ENCODE data around the gene CDYL. TPM values are rescaled to one million over a fixed set of nuclear protein-coding genes. Genes with fewer than 3 reads are reported as not detected.

Gene CDYL
- polyA plus RNA-seq, 3 donors, result 2.9 to 21.2 (median 4.2) TPM

DNA sequence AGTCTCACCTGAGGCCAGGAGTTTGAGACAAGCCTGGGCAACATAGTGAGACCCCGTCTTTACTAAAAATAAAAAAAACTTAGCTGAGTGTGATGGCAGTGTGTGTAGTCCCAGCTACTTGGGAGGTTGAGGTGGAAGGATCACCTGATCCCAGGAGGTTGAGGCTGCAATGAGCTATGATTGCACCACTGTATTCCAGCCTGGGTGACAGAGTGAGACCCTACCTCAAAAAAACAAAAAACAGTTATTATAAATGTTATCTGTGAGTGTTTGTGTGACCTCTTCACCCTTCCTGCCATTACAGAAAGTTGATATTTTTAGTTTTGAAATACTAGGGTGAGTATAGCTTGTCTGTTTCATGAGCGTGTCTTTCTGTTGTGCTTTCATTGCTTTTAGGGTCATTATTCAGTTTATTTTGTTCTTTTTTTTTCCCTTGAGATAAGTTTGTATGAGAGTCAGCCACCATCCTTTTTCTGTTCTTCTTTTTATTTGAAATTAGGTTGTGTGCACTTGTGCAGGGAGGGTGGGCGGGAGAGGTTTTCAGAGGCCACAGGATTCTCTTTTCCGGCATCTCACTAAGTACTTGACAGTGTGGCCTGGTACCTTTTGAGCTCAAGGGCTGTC, 26.2 kb downstream of the CDYL start:
- H2AFZ ChIP-seq (ENCODE audit: insufficient read depth, low read depth, low read length, poor library complexity, severe bottlenecking), result no peak overlapping the region
- intact Hi-C loops (cut with micrococcal nuclease), result no loop called here
- no peak overlapping the region for H3K9ac ChIP-seq (ENCODE audit: insufficient read depth, low read length, poor library complexity, severe bottlenecking)
- no peak for DNase-seq
- peaks cover 7 to 8% of the 10 kb centered on the region in 2 donors for H3K4me1 ChIP-seq (ENCODE audit: control insufficient read depth in 1 of 2, insufficient read depth in 2 of 2, low read length in 2 of 2)
- no peak overlapping the region for H3K4me2 ChIP-seq (replicated peaks; ENCODE audit: extremely low read depth, low read length, poor library complexity, severe bottlenecking)
- H3K4me3 Mint-ChIP-seq, result no peak overlapping the region
- 67% methylated on average over 1 of the region's 4 CpGs for WGBS (ENCODE audit: insufficient coverage)
- peaks cover 100% of the 10 kb centered on the region for H3K79me2 ChIP-seq (ENCODE audit: insufficient read depth, low read length)
- H3K27me3 ChIP-seq (ENCODE audit: control insufficient read depth in 2 of 2, insufficient read depth in 2 of 2, low read length in 2 of 2), result no peaks in the 10 kb centered on the region
- H3K36me3 ChIP-seq (replicated peaks in 1 of 2; ENCODE audit: control insufficient read depth in 1 of 2, insufficient read depth in 2 of 2, low read length in 2 of 2), result no peaks in the 10 kb centered on the region
- peaks cover 51% of the 10 kb centered on the region for H3K4me1 Mint-ChIP-seq
- H3K9me3 Mint-ChIP-seq, result peaks cover 0 to 8% (median 7%) of the 10 kb centered on the region in 7 donors
- peaks cover 2 to 4% of the 10 kb centered on the region in 2 donors for H3K36me3 Mint-ChIP-seq
- no peak overlapping the region for H3K4me3 ChIP-seq (replicated peaks in 1 of 3; ENCODE audit: low read depth in 2 of 3, low read length in 3 of 3)
- peaks cover 3 to 6% of the 10 kb centered on the region in 2 donors for H3K9me3 ChIP-seq (replicated peaks in 1 of 2; ENCODE audit: control insufficient read depth in 1 of 2, insufficient read depth in 1 of 2, low read length in 2 of 2)
- H3K27ac ChIP-seq (ENCODE audit: low read depth in 1 of 2, low read length in 2 of 2), result no peak overlapping the region
- TF ChIP-seq, protein P1, sequence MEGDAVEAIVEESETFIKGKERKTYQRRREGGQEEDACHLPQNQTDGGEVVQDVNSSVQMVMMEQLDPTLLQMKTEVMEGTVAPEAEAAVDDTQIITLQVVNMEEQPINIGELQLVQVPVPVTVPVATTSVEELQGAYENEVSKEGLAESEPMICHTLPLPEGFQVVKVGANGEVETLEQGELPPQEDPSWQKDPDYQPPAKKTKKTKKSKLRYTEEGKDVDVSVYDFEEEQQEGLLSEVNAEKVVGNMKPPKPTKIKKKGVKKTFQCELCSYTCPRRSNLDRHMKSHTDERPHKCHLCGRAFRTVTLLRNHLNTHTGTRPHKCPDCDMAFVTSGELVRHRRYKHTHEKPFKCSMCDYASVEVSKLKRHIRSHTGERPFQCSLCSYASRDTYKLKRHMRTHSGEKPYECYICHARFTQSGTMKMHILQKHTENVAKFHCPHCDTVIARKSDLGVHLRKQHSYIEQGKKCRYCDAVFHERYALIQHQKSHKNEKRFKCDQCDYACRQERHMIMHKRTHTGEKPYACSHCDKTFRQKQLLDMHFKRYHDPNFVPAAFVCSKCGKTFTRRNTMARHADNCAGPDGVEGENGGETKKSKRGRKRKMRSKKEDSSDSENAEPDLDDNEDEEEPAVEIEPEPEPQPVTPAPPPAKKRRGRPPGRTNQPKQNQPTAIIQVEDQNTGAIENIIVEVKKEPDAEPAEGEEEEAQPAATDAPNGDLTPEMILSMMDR (IDR thresholded peaks at IDR 0.05), result no peak
- peaks cover 0 to 2% (median 0%) of the 10 kb centered on the region in 3 donors for H3K27me3 Mint-ChIP-seq (ENCODE audit: low read depth in 3 of 3)
- H3K27ac Mint-ChIP-seq, result peak overlapping the region in 2 of 7 donors; percentile 8 to 32
- H4K20me1 ChIP-seq (ENCODE audit: insufficient read depth, low read length), result peaks cover 99% of the 10 kb centered on the region

DNA sequence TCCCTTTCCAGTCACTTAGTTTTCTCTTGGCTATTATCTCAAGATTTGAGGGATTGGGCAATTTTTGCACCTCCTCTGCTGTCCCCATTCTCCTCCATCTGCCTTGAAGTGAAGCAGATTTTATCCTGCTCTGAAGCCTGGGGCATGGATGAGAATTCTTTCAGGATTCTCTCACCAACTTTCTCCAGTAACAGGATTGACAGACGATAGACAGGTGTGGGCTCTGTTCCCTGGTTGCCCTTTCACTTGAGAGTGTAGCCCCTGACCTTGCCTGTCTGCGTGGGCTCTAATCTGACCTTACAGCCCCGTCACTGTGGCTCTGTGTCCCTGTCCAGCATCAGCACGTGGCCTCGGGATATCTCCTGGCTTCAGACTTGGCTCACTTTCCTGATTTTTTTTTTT, 27.1 kb downstream of the CDYL start:
- Histone ChIP-seq H3K79me2 (ENCODE audit: insufficient read depth, low read length) (peaks cover 100% of the 10 kb centered on the region), H2AFZ (ENCODE audit: insufficient read depth, low read depth, low read length, poor library complexity, severe bottlenecking) (no peak overlapping the region), H3K36me3 (replicated peaks in 1 of 2; ENCODE audit: control insufficient read depth in 1 of 2, insufficient read depth in 2 of 2, low read length in 2 of 2) (no peaks in the 10 kb centered on the region), H3K27me3 (ENCODE audit: control insufficient read depth in 2 of 2, insufficient read depth in 2 of 2, low read length in 2 of 2) (no peaks in the 10 kb centered on the region), H3K9me3 (replicated peaks in 1 of 2; ENCODE audit: control insufficient read depth in 1 of 2, insufficient read depth in 1 of 2, low read length in 2 of 2) (peaks cover 3 to 6% of the 10 kb centered on the region in 2 donors), H3K4me3 (replicated peaks in 1 of 3; ENCODE audit: low read depth in 2 of 3, low read length in 3 of 3) (no peak overlapping the region), H3K4me1 (ENCODE audit: control insufficient read depth in 1 of 2, insufficient read depth in 2 of 2, low read length in 2 of 2) (peaks cover 7 to 8% of the 10 kb centered on the region in 2 donors), H4K20me1 (ENCODE audit: insufficient read depth, low read length) (peaks cover 99% of the 10 kb centered on the region), H3K27ac (ENCODE audit: low read depth in 1 of 2, low read length in 2 of 2) (no peak overlapping the region), H3K4me2 (replicated peaks; ENCODE audit: extremely low read depth, low read length, poor library complexity, severe bottlenecking) (no peak overlapping the region), H3K9ac (ENCODE audit: insufficient read depth, low read length, poor library complexity, severe bottlenecking) (no peak overlapping the region)
- H3K9me3 Mint-ChIP-seq, result peaks cover 2 to 13% (median 7%) of the 10 kb centered on the region in 7 donors
- intact Hi-C loops (cut with micrococcal nuclease), result no loop called here
- DNase-seq, result no peak
- H3K27ac Mint-ChIP-seq, result peak overlapping the region in 1 of 7 donors; percentile 12
- no peak overlapping the region for H3K4me3 Mint-ChIP-seq
- H3K36me3 Mint-ChIP-seq, result peaks cover 4 to 6% of the 10 kb centered on the region in 2 donors
- peaks cover 49% of the 10 kb centered on the region for H3K4me1 Mint-ChIP-seq
- WGBS (ENCODE audit: insufficient coverage), result no CpG with 5 or more reads among the region's 5 CpGs
- peaks cover 0 to 2% (median 0%) of the 10 kb centered on the region in 3 donors for H3K27me3 Mint-ChIP-seq (ENCODE audit: low read depth in 3 of 3)
- TF ChIP-seq, protein P1 (IDR thresholded peaks at IDR 0.05), result no peak
